ENCODE measurements around the gene LRMDA.

The LRMDA gene

GRCh38 chr10:75733135-75733890 is 301.9 kb downstream of the LRMDA start:
- Histone ChIP-seq H2BK120ac (ENCODE audit: low read depth, low read length) (no peak overlapping the region), H3K18ac (ENCODE audit: low read depth in 1 of 2, low read length in 2 of 2) (no peak overlapping the region), H2BK5ac (ENCODE audit: low read depth, low read length, poor library complexity, severe bottlenecking) (no peak overlapping the region), H2AFZ (ENCODE audit: low read depth, low read length) (no peak overlapping the region), H3K23ac (ENCODE audit: low read length in 2 of 2) (no peak overlapping the region), H3K27ac (ENCODE audit: low read length, poor library complexity, severe bottlenecking) (no peak overlapping the region), H2BK15ac (ENCODE audit: low read depth, poor library complexity, severe bottlenecking) (no peak overlapping the region), H3K4me2 (ENCODE audit: low read length, poor library complexity, severe bottlenecking) (no peak overlapping the region), H3K14ac (ENCODE audit: low read length in 2 of 2) (no peak overlapping the region), H2BK12ac (ENCODE audit: low read length in 2 of 2) (no peak overlapping the region), H4K8ac (ENCODE audit: low read length) (no peak overlapping the region), H3K27me3 (ENCODE audit: control insufficient read depth in 1 of 2, insufficient read depth in 1 of 2, low read length in 2 of 2) (peaks cover 0 to 6% of the 10 kb centered on the region in 2 experiments), H3K4me1 (ENCODE audit: control insufficient read depth, insufficient read depth, low read depth, low read length) (no peaks in the 10 kb centered on the region), H3K4me3 (ENCODE audit: insufficient read depth in 1 of 2, low read depth in 1 of 2, low read length in 2 of 2) (no peak overlapping the region), H3K9me3 (ENCODE audit: control insufficient read depth, low read length) (no peaks in the 10 kb centered on the region), H3K4ac (ENCODE audit: low read depth in 1 of 2, low read length in 2 of 2) (no peak overlapping the region), H3K36me3 (ENCODE audit: control insufficient read depth in 1 of 2, insufficient read depth in 2 of 2, low read depth in 1 of 2, low read length in 2 of 2) (no peaks in the 10 kb centered on the region), H3K79me1 (replicated peaks; ENCODE audit: low read length, poor library complexity, severe bottlenecking) (no peaks in the 10 kb centered on the region), H2AK5ac (ENCODE audit: low read length, severe bottlenecking) (no peak overlapping the region), H3K9ac (ENCODE audit: low read length) (no peak overlapping the region), H4K91ac (ENCODE audit: low read length) (no peak overlapping the region)
- no peak for DNase-seq
- 88% methylated on average over 1 of the region's 2 CpGs for WGBS

GRCh38 chr10:75736151-75736640 is 304.8 kb downstream of the LRMDA start:
- no peak overlapping the region for H2BK120ac ChIP-seq (ENCODE audit: low read depth, low read length)

GRCh38 chr10:75736889-75737579 is 305.6 kb downstream of the LRMDA start:
- no peak overlapping the region for H3K23ac ChIP-seq (ENCODE audit: low read length in 2 of 2)
- peak overlapping the region in 1 of 2 experiments; percentile 87 for H3K14ac ChIP-seq (ENCODE audit: low read length in 2 of 2)
- no peak overlapping the region for H2BK12ac ChIP-seq (ENCODE audit: low read length in 2 of 2)
- no peak overlapping the region for H2BK120ac ChIP-seq (ENCODE audit: low read depth, low read length)
- no peak overlapping the region for H2AK5ac ChIP-seq (ENCODE audit: low read length, severe bottlenecking)
- peaks cover 0 to 3% of the 10 kb centered on the region in 2 experiments for H3K27me3 ChIP-seq (ENCODE audit: control insufficient read depth in 1 of 2, insufficient read depth in 1 of 2, low read length in 2 of 2)
- no peak overlapping the region for H2BK15ac ChIP-seq (ENCODE audit: low read depth, poor library complexity, severe bottlenecking)
- WGBS: 91% methylated on average over 13 of the region's 15 CpGs
- H4K8ac ChIP-seq (ENCODE audit: low read length): no peak overlapping the region
- no peak overlapping the region for H4K91ac ChIP-seq (ENCODE audit: low read length)
- H3K4ac ChIP-seq (ENCODE audit: low read depth in 1 of 2, low read length in 2 of 2): no peak overlapping the region
- no peak overlapping the region for H3K9ac ChIP-seq (ENCODE audit: low read length)
- H3K18ac ChIP-seq (ENCODE audit: low read depth in 1 of 2, low read length in 2 of 2): no peak overlapping the region
- H3K9me3 ChIP-seq (ENCODE audit: control insufficient read depth, low read length): no peaks in the 10 kb centered on the region
- no peak for DNase-seq
- H3K36me3 ChIP-seq (ENCODE audit: control insufficient read depth in 1 of 2, insufficient read depth in 2 of 2, low read depth in 1 of 2, low read length in 2 of 2): no peaks in the 10 kb centered on the region
- no peak overlapping the region for H2AFZ ChIP-seq (ENCODE audit: low read depth, low read length)
- H3K27ac ChIP-seq (ENCODE audit: low read length, poor library complexity, severe bottlenecking): no peak overlapping the region
- no peak overlapping the region for H2BK5ac ChIP-seq (ENCODE audit: low read depth, low read length, poor library complexity, severe bottlenecking)
- H3K79me1 ChIP-seq (replicated peaks; ENCODE audit: low read length, poor library complexity, severe bottlenecking): no peaks in the 10 kb centered on the region
- H3K4me2 ChIP-seq (ENCODE audit: low read length, poor library complexity, severe bottlenecking): no peak overlapping the region
- no peaks in the 10 kb centered on the region for H3K4me1 ChIP-seq (ENCODE audit: control insufficient read depth, insufficient read depth, low read depth, low read length)
- H3K4me3 ChIP-seq (ENCODE audit: insufficient read depth in 1 of 2, low read depth in 1 of 2, low read length in 2 of 2): no peak overlapping the region

More at GRCh38 chr10:75736151-75736640, 304.8 kb downstream of the LRMDA start:
- H2BK12ac ChIP-seq (ENCODE audit: low read length in 2 of 2): no peak overlapping the region
- no peak overlapping the region for H2AK5ac ChIP-seq (ENCODE audit: low read length, severe bottlenecking)
- H3K9me3 ChIP-seq (ENCODE audit: control insufficient read depth, low read length): no peaks in the 10 kb centered on the region
- no peak overlapping the region for H4K91ac ChIP-seq (ENCODE audit: low read length)
- DNase-seq: no peak
- H3K27me3 ChIP-seq (ENCODE audit: control insufficient read depth in 1 of 2, insufficient read depth in 1 of 2, low read length in 2 of 2): peaks cover 0 to 3% of the 10 kb centered on the region in 2 experiments
- no peaks in the 10 kb centered on the region for H3K4me1 ChIP-seq (ENCODE audit: control insufficient read depth, insufficient read depth, low read depth, low read length)
- H3K27ac ChIP-seq (ENCODE audit: low read length, poor library complexity, severe bottlenecking): no peak overlapping the region
- H2AFZ ChIP-seq (ENCODE audit: low read depth, low read length): no peak overlapping the region
- H3K79me1 ChIP-seq (replicated peaks; ENCODE audit: low read length, poor library complexity, severe bottlenecking): no peaks in the 10 kb centered on the region
- H3K14ac ChIP-seq (ENCODE audit: low read length in 2 of 2): no peak overlapping the region
- H3K36me3 ChIP-seq (ENCODE audit: control insufficient read depth in 1 of 2, insufficient read depth in 2 of 2, low read depth in 1 of 2, low read length in 2 of 2): no peaks in the 10 kb centered on the region
- no peak overlapping the region for H3K4me2 ChIP-seq (ENCODE audit: low read length, poor library complexity, severe bottlenecking)
- 100% methylated on average over 3 of the region's 5 CpGs for WGBS
- H4K8ac ChIP-seq (ENCODE audit: low read length): no peak overlapping the region
- H3K4me3 ChIP-seq (ENCODE audit: insufficient read depth in 1 of 2, low read depth in 1 of 2, low read length in 2 of 2): no peak overlapping the region
- no peak overlapping the region for H3K9ac ChIP-seq (ENCODE audit: low read length)
- no peak overlapping the region for H3K23ac ChIP-seq (ENCODE audit: low read length in 2 of 2)
- H3K18ac ChIP-seq (ENCODE audit: low read depth in 1 of 2, low read length in 2 of 2): no peak overlapping the region
- no peak overlapping the region for H2BK5ac ChIP-seq (ENCODE audit: low read depth, low read length, poor library complexity, severe bottlenecking)
- no peak overlapping the region for H2BK15ac ChIP-seq (ENCODE audit: low read depth, poor library complexity, severe bottlenecking)
- H3K4ac ChIP-seq (ENCODE audit: low read depth in 1 of 2, low read length in 2 of 2): no peak overlapping the region

GRCh38 chr10:75737580-75737949 is 306.1 kb downstream of the LRMDA start:
- Histone ChIP-seq H4K91ac (ENCODE audit: low read length) (no peak overlapping the region), H3K4me1 (ENCODE audit: control insufficient read depth, insufficient read depth, low read depth, low read length) (no peaks in the 10 kb centered on the region), H2BK15ac (ENCODE audit: low read depth, poor library complexity, severe bottlenecking) (no peak overlapping the region), H2BK5ac (ENCODE audit: low read depth, low read length, poor library complexity, severe bottlenecking) (no peak overlapping the region), H3K9ac (ENCODE audit: low read length) (no peak overlapping the region), H3K27me3 (ENCODE audit: control insufficient read depth in 1 of 2, insufficient read depth in 1 of 2, low read length in 2 of 2) (peaks cover 0 to 3% of the 10 kb centered on the region in 2 experiments), H4K8ac (ENCODE audit: low read length) (no peak overlapping the region), H2AK5ac (ENCODE audit: low read length, severe bottlenecking) (no peak overlapping the region), H3K4me3 (ENCODE audit: insufficient read depth in 1 of 2, low read depth in 1 of 2, low read length in 2 of 2) (no peak overlapping the region), H3K23ac (ENCODE audit: low read length in 2 of 2) (no peak overlapping the region), H2BK12ac (ENCODE audit: low read length in 2 of 2) (no peak overlapping the region), H3K4ac (ENCODE audit: low read depth in 1 of 2, low read length in 2 of 2) (no peak overlapping the region), H3K36me3 (ENCODE audit: control insufficient read depth in 1 of 2, insufficient read depth in 2 of 2, low read depth in 1 of 2, low read length in 2 of 2) (no peaks in the 10 kb centered on the region), H3K14ac (ENCODE audit: low read length in 2 of 2) (no peak overlapping the region), H3K18ac (ENCODE audit: low read depth in 1 of 2, low read length in 2 of 2) (no peak overlapping the region), H3K27ac (ENCODE audit: low read length, poor library complexity, severe bottlenecking) (no peak overlapping the region), H2BK120ac (ENCODE audit: low read depth, low read length) (no peak overlapping the region), H2AFZ (ENCODE audit: low read depth, low read length) (no peak overlapping the region), H3K4me2 (ENCODE audit: low read length, poor library complexity, severe bottlenecking) (no peak overlapping the region), H3K9me3 (ENCODE audit: control insufficient read depth, low read length) (no peaks in the 10 kb centered on the region), H3K79me1 (replicated peaks; ENCODE audit: low read length, poor library complexity, severe bottlenecking) (no peaks in the 10 kb centered on the region)
- 94% methylated on average over 3 of the region's 3 CpGs for WGBS
- no peak for DNase-seq

Measured in mesenchymal stem cell (in vitro differentiated cells and primary cell).